Measurements from ENCODE around the gene KPNB1.

DNA sequence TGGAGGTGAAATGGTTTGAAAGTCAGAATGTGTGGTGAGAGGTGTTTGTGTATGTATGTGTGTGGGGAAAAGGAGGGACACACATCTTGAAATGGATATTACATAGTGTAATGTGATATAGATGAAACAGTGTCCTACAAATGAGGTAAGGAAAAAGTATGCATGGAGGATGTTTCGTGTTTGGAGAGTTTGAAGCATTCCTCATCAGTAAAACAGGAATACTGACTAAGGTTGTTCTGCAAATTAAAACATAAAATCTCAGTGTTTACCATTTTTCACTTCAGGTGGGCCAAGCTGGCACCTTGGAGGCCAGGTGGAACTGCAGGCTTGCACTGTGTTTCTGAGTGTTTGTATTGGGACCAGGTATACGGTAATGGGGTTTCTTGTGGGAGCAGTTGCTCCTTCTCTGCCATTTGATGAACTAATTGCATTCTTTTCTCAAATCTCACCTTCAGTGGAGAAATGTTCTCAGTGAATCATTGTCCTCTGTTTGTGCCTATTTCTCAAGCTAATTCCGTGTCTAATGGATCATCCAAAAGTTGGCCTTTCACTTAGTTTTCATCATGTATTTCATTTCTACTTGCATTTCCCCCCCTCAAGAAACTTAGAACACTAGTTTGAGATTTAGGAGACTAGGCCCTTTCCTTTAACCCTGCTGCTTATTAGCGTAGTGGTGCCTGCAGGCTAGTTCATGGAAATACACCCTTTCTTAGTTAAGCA is 36.0 kb downstream of the KPNB1 start:
- TF ChIP-seq, protein P1, sequence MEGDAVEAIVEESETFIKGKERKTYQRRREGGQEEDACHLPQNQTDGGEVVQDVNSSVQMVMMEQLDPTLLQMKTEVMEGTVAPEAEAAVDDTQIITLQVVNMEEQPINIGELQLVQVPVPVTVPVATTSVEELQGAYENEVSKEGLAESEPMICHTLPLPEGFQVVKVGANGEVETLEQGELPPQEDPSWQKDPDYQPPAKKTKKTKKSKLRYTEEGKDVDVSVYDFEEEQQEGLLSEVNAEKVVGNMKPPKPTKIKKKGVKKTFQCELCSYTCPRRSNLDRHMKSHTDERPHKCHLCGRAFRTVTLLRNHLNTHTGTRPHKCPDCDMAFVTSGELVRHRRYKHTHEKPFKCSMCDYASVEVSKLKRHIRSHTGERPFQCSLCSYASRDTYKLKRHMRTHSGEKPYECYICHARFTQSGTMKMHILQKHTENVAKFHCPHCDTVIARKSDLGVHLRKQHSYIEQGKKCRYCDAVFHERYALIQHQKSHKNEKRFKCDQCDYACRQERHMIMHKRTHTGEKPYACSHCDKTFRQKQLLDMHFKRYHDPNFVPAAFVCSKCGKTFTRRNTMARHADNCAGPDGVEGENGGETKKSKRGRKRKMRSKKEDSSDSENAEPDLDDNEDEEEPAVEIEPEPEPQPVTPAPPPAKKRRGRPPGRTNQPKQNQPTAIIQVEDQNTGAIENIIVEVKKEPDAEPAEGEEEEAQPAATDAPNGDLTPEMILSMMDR (IDR thresholded peaks at IDR 0.05; ENCODE audit: poor library complexity, severe bottlenecking), result no peak
- TF ChIP-seq TAF1 (IDR thresholded peaks at IDR 0.05; ENCODE audit: low read depth), result no peak
- no peak for TF ChIP-seq EZH2 (IDR thresholded peaks at IDR 0.05; ENCODE audit: borderline replicate concordance, insufficient read depth, low read length, poor library complexity, severe bottlenecking)
- TF ChIP-seq REST (IDR thresholded peaks at IDR 0.05; ENCODE audit: borderline replicate concordance), result no peak
- TF ChIP-seq POLR2AphosphoS5 (IDR thresholded peaks at IDR 0.05), result no peak
